Astrocyte of the cerebellum (primary cell): ENCODE measurements around the gene CLEC19A.

Experiments
- DNase-seq: peaks from one replicate; pipeline ENCODE4 v3.0.0-alpha.2; 2011; ENCODE audit warnings: low read depth
- H3K4me3 ChIP-seq: 2 replicates; pipeline ENCODE4 v1.5.1; 2011; ENCODE audit warnings: mild to moderate bottlenecking, low read depth, low read length, moderate library complexity
- in situ Hi-C: cut with HindIII; loops from 2 replicates; pipeline ENCODE4 v1.10.0; 2017; ENCODE audit warnings: low sequenced_read_pairs
- TF ChIP-seq, protein P1 (sequence below): IDR thresholded peaks from 2 replicates; pipeline ENCODE4 v1.5.1; 2012; ENCODE audit warnings: low read length, low read depth, moderate library complexity, mild to moderate bottlenecking; ENCODE audit errors: missing control alignments

The CLEC19A gene

DNA sequence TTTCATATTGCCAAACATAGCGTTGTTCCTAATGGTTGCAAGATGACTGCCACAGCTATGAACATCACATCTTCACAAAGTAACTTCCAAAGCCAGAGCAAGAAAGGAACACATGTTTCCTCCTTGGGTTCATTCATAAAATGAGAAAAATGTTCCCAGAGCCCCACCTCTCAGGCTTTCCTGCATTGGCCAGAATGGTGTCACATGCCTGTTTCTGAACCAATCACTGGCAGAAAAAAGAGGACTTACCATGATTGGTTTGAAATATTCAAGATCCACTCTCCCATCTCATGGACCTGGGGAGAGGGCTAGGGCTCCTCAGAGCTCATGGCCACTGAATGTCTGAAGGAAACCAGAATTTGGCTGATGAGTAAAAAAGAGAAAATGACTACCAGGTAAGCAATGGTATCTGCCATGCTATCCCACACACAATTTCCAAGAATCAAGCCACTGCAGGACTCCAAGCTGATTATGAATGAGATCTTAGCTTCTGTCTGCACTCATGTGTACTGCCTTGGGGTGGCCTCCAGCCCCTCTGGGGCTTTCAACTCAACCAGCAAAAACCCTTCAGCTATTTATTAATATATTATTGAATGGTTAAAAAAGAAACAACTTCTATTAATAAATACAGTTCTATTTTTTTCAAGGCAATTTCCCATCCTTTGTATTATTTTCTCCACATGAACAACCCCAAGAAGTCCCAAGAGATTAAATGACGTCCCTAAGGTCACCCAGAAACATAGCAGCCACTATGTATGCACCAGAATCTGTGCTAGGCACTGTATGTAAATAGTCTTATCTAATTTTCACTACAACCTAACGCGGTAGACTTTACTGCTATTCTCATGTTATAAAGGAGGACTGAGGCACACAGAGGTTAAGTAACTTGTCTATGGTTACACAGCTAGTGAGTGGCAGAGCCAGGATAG is 70.8 kb downstream of the CLEC19A start:
- TF ChIP-seq, protein P1, sequence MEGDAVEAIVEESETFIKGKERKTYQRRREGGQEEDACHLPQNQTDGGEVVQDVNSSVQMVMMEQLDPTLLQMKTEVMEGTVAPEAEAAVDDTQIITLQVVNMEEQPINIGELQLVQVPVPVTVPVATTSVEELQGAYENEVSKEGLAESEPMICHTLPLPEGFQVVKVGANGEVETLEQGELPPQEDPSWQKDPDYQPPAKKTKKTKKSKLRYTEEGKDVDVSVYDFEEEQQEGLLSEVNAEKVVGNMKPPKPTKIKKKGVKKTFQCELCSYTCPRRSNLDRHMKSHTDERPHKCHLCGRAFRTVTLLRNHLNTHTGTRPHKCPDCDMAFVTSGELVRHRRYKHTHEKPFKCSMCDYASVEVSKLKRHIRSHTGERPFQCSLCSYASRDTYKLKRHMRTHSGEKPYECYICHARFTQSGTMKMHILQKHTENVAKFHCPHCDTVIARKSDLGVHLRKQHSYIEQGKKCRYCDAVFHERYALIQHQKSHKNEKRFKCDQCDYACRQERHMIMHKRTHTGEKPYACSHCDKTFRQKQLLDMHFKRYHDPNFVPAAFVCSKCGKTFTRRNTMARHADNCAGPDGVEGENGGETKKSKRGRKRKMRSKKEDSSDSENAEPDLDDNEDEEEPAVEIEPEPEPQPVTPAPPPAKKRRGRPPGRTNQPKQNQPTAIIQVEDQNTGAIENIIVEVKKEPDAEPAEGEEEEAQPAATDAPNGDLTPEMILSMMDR: no peak
- in situ Hi-C loops: loop anchor here (25.0 kb wide), 1 partner anchor 269 kb away; no protein-coding TSS in a partner anchor
- no peak overlapping the region for H3K4me3 ChIP-seq
- no peak for DNase-seq

DNA sequence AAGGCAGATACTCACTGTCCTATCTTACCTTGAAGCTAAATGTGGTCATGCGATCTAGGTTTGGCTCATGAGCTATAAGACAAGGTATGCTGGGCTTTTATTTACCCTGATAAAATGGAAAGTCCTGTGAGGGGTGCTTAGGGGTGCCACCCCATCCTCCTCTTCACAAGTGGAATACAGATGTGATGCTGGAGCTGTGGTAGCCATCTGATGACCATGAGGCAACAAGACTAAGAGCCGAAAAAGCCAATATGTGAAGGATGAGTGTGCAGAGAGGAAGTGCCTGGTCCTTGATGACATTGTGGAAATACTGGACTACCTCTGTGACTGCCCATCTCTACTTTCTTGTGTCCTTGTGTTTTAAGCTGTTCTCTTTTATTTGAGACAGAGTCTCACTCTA is 74.0 kb downstream of the CLEC19A start:
- TF ChIP-seq, protein P1: no peak
- in situ Hi-C loops: loop anchor here (25.0 kb wide), 1 partner anchor 272 kb away; no protein-coding TSS in a partner anchor
- DNase-seq: no peak
- H3K4me3 ChIP-seq: no peak overlapping the region
